Esophagus squamous epithelium (tissue), 5 donors: ENCODE data around the gene SUGP1. TPM values are rescaled to one million over a fixed set of nuclear protein-coding genes. Genes with fewer than 3 reads are reported as not detected.

Source experiments
- DNase-seq: peaks from one replicate; lab custom pipeline; 2025; lab: John Stamatoyannopoulos, UW
- H3K27ac ChIP-seq, 4 donors: fragments of 200-600 bp; sonication (generic); one replicate each; pipeline ENCODE4 v1.5.1; 2016 to 2019; ENCODE audit warnings: mild to moderate bottlenecking in 1 of 4
- H3K27me3 ChIP-seq, 4 donors: fragments of 200-600 bp; sonication (generic); 1 replicate in 3 of 4; 2 replicates in 1 of 4; pipeline versions ENCODE4 v1.5.1 to v1.6.0; 2017 to 2021; ENCODE audit warnings: antibody characterized with exemption in 1 of 4
- H3K36me3 ChIP-seq, 3 donors: fragments of 200-600 bp; sonication (generic); one replicate each; pipeline ENCODE4 v1.5.1; 2016 to 2019
- H3K4me1 ChIP-seq, 3 donors: fragments of 200-600 bp; sonication (generic); one replicate each; pipeline ENCODE4 v1.5.1; 2017 to 2019
- H3K4me3 ChIP-seq, 4 donors: fragments of 200-600 bp; sonication (generic); 1 replicate in 3 of 4; 2 replicates in 1 of 4; pipeline ENCODE4 v1.5.1; 2016 to 2019; ENCODE audit warnings: mild to moderate bottlenecking in 2 of 4, moderate library complexity in 1 of 4
- H3K9me3 ChIP-seq, 3 donors: fragments of 200-600 bp; sonication (generic); one replicate each; pipeline ENCODE4 v1.5.1; 2016 to 2019
- POLR2A ChIP-seq, 4 donors: fragments of 450-650 bp; IDR thresholded peaks; one replicate each; pipeline ENCODE4 v1.6.1; 2017; ENCODE audit warnings: antibody characterized with exemption in 4 of 4, mild to moderate bottlenecking in 4 of 4, moderate library complexity in 3 of 4
- WGBS, 2 donors: methylation state at CpG; one replicate each; pipeline ENCODE4 v1.1.5; 2018; 5-methylcytosine and 5-hydroxymethylcytosine counted together
- intact Hi-C: fragments of 100-400 bp; cut with DNase I; formaldehyde crosslinking; loops from one replicate; pipeline ENCODE4 v1.15.0; 2022
- total RNA-seq, 4 donors: library from RNA; depleted of rRNA; stranded (reverse); fragments of >200 nt; gene quantifications; one replicate each; pipeline ENCODE4 v1.1.0, GENCODE V29; 2016
- TF ChIP-seq, protein P1 (sequence below), 6 experiments: fragments of 450-650 bp in 4 of 6; fragments of 200-600 bp in 2 of 6; sonication (generic) in 2 of 6; IDR thresholded peaks; one replicate each; pipeline ENCODE4 v1.5.1; 2016 to 2019; ENCODE audit warnings: antibody characterized with exemption in 6 of 6, mild to moderate bottlenecking in 4 of 6, moderate library complexity in 4 of 6
- donor health status: DM: yes; HTN: yes; CAD: no.

Gene SUGP1
- total RNA-seq, 4 donors from 2014 or later = 31.0 to 47.4 (median 32.3) TPM

DNA sequence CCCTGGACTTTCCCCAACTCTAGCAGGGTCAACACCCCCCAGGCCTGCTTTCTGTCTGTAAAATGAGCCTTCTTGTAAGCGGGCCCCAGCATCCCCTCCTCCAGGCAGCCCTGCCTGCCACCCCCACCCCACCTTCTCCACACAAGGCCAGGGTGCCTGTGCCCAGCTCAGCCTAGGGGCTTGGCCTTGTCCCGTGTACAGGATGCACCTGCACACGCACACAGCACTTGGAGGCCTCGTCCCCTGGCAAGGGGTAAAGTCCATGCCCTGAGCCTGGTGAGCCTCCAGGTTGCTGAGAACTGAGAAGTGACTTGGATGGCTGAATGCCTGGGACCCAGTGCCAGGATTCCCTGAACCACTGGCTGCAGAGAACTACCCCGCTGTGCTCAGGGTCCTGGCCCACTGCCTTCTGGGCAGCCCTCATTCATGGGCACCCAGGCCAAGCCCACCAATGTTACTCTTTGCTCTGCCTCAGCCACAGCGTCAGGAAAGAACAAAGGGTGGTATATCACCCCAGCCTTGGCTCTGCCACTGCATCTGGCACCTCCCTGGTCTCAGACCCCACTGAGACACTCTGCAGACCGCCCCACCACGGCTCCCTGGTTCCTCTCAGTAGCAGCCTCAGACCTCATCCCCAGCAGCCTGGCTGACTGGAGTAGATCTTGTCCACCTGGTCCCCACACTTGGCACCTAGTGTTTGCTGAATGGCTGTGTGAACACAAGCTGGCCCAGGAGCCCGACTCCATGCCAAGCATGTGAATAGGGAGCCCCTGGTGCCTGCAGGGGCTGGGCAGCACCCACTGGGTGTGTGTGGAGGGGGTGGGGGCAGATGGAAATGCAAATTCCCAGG lies 45.4 kb downstream of the SUGP1 start:
- no peak overlapping the region for H3K27ac ChIP-seq
- DNase-seq = no peak
- H3K36me3 ChIP-seq = peaks cover 28 to 51% (median 33%) of the 10 kb centered on the region in 3 donors
- TF ChIP-seq, protein P1, sequence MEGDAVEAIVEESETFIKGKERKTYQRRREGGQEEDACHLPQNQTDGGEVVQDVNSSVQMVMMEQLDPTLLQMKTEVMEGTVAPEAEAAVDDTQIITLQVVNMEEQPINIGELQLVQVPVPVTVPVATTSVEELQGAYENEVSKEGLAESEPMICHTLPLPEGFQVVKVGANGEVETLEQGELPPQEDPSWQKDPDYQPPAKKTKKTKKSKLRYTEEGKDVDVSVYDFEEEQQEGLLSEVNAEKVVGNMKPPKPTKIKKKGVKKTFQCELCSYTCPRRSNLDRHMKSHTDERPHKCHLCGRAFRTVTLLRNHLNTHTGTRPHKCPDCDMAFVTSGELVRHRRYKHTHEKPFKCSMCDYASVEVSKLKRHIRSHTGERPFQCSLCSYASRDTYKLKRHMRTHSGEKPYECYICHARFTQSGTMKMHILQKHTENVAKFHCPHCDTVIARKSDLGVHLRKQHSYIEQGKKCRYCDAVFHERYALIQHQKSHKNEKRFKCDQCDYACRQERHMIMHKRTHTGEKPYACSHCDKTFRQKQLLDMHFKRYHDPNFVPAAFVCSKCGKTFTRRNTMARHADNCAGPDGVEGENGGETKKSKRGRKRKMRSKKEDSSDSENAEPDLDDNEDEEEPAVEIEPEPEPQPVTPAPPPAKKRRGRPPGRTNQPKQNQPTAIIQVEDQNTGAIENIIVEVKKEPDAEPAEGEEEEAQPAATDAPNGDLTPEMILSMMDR (IDR thresholded peaks at IDR 0.05) = no peak
- TF ChIP-seq POLR2A (IDR thresholded peaks at IDR 0.05) = no peak
- H3K27me3 ChIP-seq = peaks cover 0 to 28% (median 0%) of the 10 kb centered on the region in 4 donors
- no peak overlapping the region for H3K4me3 ChIP-seq
- H3K4me1 ChIP-seq = peaks cover 0 to 13% (median 8%) of the 10 kb centered on the region in 3 donors
- 50 to 67% methylated on average over 1 of the region's 9 CpGs for WGBS, 2 donors
- intact Hi-C loops = no loop called here
- no peaks in the 10 kb centered on the region for H3K9me3 ChIP-seq

DNA sequence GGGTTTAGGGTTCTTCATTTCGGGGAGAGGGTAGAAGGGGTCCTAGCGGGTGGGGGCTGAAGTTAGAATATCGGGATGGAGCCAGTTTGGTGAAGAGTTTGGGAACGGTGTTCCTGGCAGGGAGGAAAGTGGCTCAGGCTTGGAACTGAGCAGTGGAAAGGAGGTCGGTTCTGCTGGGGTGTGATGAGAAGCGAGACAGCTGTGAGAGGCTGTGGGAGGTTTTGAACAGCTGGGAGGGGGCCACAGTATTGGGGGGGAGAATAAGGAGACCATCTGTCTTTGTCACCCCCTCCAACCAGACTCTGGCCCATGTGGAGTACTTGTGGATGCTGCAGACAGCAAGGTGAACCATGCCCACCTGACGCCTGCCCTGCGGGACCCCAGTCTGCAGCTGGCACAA lies 46.2 kb downstream of the SUGP1 start:
- Histone ChIP-seq H3K4me3 (no peak overlapping the region), H3K27ac (no peak overlapping the region), H3K4me1 (peaks cover 0 to 13% (median 8%) of the 10 kb centered on the region in 3 donors), H3K27me3 (peaks cover 0 to 28% (median 0%) of the 10 kb centered on the region in 4 donors), H3K9me3 (no peaks in the 10 kb centered on the region), H3K36me3 (peaks cover 20 to 43% (median 25%) of the 10 kb centered on the region in 3 donors)
- intact Hi-C loops = no loop called here
- TF ChIP-seq, protein P1 (IDR thresholded peaks at IDR 0.05) = no peak
- TF ChIP-seq POLR2A (IDR thresholded peaks at IDR 0.05) = no peak
- WGBS, 2 donors = 63 to 72% methylated on average over 5 to 6 of the region's 8 CpGs
- no peak for DNase-seq

DNA sequence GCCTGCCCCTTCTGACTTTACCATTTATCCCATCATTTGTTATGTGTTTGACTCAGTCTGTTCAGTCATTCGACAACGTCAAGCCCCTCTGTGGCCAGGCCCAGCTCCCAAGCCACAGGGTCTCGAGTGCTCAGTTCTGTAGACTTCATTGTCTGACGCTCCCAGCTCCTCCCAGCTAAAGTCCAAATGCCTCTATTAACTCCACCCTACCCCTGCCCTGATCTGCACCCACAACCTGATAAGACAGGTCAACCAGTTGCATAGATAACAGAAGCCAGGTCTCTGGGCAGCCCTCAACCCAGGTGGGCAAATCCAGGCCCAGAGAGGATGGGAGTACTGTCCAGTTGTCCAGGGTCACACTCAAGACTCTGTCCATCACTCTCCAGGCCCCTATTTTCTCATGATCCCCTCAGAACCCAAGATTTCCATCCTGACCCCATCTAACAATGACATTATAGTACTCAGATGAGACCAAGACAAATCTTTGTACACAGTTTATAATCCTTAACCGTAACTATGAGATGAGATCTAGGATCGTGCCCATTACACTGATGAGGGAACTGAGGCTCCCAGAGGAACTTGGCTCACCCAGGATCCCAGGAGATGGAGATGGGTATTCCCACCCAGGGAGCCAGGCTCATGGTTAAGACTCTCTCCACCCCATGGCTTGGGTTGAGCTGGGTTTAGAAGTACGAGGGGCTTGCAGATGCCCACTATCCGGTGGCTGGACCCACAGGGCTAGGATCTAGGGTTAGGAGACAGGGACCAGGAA lies 48.3 kb downstream of the SUGP1 start:
- DNase-seq = no peak
- Histone ChIP-seq H3K27ac (no peak overlapping the region), H3K36me3 (peaks cover 7 to 22% (median 10%) of the 10 kb centered on the region in 3 donors), H3K9me3 (no peaks in the 10 kb centered on the region), H3K4me3 (no peak overlapping the region), H3K4me1 (peaks cover 0 to 13% (median 8%) of the 10 kb centered on the region in 3 donors), H3K27me3 (peaks cover 0 to 28% (median 0%) of the 10 kb centered on the region in 4 donors)
- TF ChIP-seq, protein P1 (IDR thresholded peaks at IDR 0.05) = no peak
- TF ChIP-seq POLR2A (IDR thresholded peaks at IDR 0.05) = no peak
- WGBS, 2 donors = 87 to 91% methylated on average over 7 to 8 of the region's 8 CpGs
- intact Hi-C loops = no loop called here

DNA sequence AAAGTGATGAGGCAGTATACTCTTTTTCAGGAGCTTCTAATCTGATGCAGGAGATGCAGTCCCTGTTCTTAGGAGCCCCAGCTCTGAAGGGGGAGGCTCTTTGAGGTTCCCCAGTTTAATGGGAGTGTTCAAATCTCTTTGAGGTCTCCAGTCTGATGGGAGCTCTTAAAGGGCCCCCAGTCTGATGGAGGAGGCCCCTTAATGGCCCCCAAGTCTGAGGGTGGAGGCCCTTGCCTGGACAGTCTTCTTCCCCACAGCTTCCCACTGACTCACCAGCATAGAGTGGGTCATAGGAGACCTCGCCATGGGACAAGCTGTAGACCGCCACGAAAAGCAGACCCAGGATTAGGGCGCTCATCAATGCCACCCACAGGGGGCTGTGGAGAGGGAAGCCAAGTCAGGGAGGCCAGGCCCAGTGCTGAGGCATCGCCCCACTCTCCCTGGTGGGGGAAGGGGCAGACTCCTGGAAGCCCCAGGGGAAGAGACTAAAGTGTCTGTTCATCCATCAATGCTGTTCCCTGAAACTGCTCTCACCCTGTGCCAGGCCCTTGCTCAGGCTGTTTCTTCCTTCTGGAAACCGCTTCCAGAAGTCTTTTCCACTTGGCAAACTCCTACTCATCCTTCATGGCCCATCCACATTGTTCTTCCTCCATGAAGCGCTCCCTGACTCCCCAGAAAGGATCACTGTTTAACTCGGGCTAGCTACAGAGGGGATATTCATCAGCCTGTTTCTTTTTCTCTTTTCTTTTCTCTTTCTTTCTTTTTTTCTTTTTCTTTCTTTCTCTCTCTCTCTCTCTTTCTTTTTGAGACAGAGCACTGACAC lies 49.3 kb downstream of the SUGP1 start:
- Histone ChIP-seq H3K4me3 (no peak overlapping the region), H3K27ac (no peak overlapping the region), H3K4me1 (peaks cover 0 to 13% (median 8%) of the 10 kb centered on the region in 3 donors), H3K9me3 (no peaks in the 10 kb centered on the region), H3K27me3 (peaks cover 0 to 28% (median 0%) of the 10 kb centered on the region in 4 donors), H3K36me3 (peaks cover 0 to 12% (median 0%) of the 10 kb centered on the region in 3 donors)
- no peak for DNase-seq
- TF ChIP-seq, protein P1 (IDR thresholded peaks at IDR 0.05) = no peak
- TF ChIP-seq POLR2A (IDR thresholded peaks at IDR 0.05) = no peak
- WGBS, 2 donors = 89 to 95% methylated on average over 3 to 8 of the region's 8 CpGs
- intact Hi-C loops = no loop called here
